ENCODE results near the gene LIPM.

Gene LIPM

GRCh38 chr10:88800152-88801125, 2.1 kb upstream of the LIPM start:
- DNase-seq (ENCODE audit: low read depth), result peak; percentile 75
- no peak overlapping the region for H3K4me3 ChIP-seq (ENCODE audit: low read depth, low read length)
- no peak for TF ChIP-seq CTCF (conservative IDR thresholded peaks at IDR 0.05; ENCODE audit: low read depth, low read length)

- H3K4me3 ChIP-seq (ENCODE audit: low read depth, low read length), result no peak overlapping the region
- no peak for TF ChIP-seq CTCF (conservative IDR thresholded peaks at IDR 0.05; ENCODE audit: low read depth, low read length)
- no peak for DNase-seq (ENCODE audit: low read depth)
Measured at GRCh38 chr10:88803641-88804040, 1.1 kb downstream of the LIPM start.

- DNase-seq (ENCODE audit: low read depth), result no peak
- no peak for TF ChIP-seq CTCF (conservative IDR thresholded peaks at IDR 0.05; ENCODE audit: low read depth, low read length)
- H3K4me3 ChIP-seq (ENCODE audit: low read depth, low read length), result no peak overlapping the region
Measured at GRCh38 chr10:88804083-88804812, 1.7 kb downstream of the LIPM start.

- TF ChIP-seq CTCF (conservative IDR thresholded peaks at IDR 0.05; ENCODE audit: low read depth, low read length), result no peak
Measured at GRCh38 chr10:88805361-88805760, 2.8 kb downstream of the LIPM start.

GRCh38 chr10:88805924-88806323, 3.4 kb downstream of the LIPM start:
- no peak for TF ChIP-seq CTCF (conservative IDR thresholded peaks at IDR 0.05; ENCODE audit: low read depth, low read length)
- H3K4me3 ChIP-seq (ENCODE audit: low read depth, low read length), result no peak overlapping the region
- no peak for DNase-seq (ENCODE audit: low read depth)

More at GRCh38 chr10:88805361-88805760, 2.8 kb downstream of the LIPM start:
- H3K4me3 ChIP-seq (ENCODE audit: low read depth, low read length), result no peak overlapping the region
- DNase-seq (ENCODE audit: low read depth), result no peak

GRCh38 chr10:88809621-88810020, 7.1 kb downstream of the LIPM start:
- no peak overlapping the region for H3K4me3 ChIP-seq (ENCODE audit: low read depth, low read length)
- no peak for TF ChIP-seq CTCF (conservative IDR thresholded peaks at IDR 0.05; ENCODE audit: low read depth, low read length)
- no peak for DNase-seq (ENCODE audit: low read depth)
